HL-60 (cell line): ENCODE measurements around the gene DPP10.

Experiments
- DNase-seq, 2 experiments: peaks; one replicate each; pipeline ENCODE4 v3.0.0-alpha.2; 2010 to 2020; ENCODE audit warnings: low read depth in 1 of 2, low spot score in 1 of 2
- H3K27ac ChIP-seq: fragments of 250-450 bp; sonication (Bioruptor Pico); replicated peaks from 2 replicates; pipeline ENCODE4 v1.5.1; 2020; ENCODE audit warnings: mild to moderate bottlenecking, moderate library complexity
- H3K27me3 ChIP-seq: fragments of 250-450 bp; sonication (Bioruptor Pico); 2 replicates; pipeline ENCODE4 v1.5.1; 2021; ENCODE audit warnings: mild to moderate bottlenecking, moderate library complexity; ENCODE audit not compliant: insufficient read depth, poor library complexity, severe bottlenecking
- H3K4me3 ChIP-seq: replicated peaks from 2 replicates; pipeline ENCODE4 v1.5.1; 2011; ENCODE audit warnings: mild to moderate bottlenecking, control low read depth, low read length; ENCODE audit not compliant: insufficient read depth
- CTCF ChIP-seq: IDR thresholded peaks from one replicate; pipeline ENCODE4 v1.5.1; 2011; ENCODE audit warnings: low read length, control low read depth, inconsistent platforms; ENCODE audit not compliant: insufficient read depth
- GABPA ChIP-seq: IDR thresholded peaks from 2 replicates; pipeline ENCODE4 v1.6.1; 2012; ENCODE audit warnings: low read depth
- POLR2AphosphoS5 ChIP-seq: IDR thresholded peaks from 2 replicates; pipeline ENCODE4 v1.6.1; 2012; ENCODE audit warnings: low read depth
- REST ChIP-seq: IDR thresholded peaks from 2 replicates; pipeline ENCODE4 v1.6.1; 2012; ENCODE audit warnings: low read depth; ENCODE audit not compliant: insufficient replicate concordance
- SPI1 ChIP-seq: IDR thresholded peaks from 2 replicates; pipeline ENCODE4 v1.6.1; 2012; ENCODE audit warnings: low read depth, mild to moderate bottlenecking, borderline replicate concordance

DPP10 gene

DNA sequence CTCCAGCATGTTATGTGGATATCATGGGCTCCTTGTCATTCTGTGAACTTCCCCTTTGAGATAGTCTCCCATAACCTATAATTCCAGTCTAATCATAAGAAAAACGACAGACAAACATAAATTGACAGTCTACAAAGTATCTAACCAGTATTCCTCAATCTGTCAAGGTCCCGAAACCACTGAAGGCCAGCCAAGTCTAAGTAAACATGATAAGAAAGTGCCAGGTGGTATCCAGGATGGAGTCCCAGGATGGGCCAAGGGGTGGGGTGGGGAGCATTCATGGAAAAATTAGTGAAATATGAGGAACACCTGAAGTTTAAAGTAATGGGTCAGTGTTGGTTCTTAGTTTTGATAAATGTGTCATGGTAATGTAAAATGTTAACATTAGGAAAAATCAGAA lies 355.5 kb downstream of the DPP10 start:
- Histone ChIP-seq H3K27me3 (no peaks in the 10 kb centered on the region), H3K27ac (no peak overlapping the region), H3K4me3 (no peak overlapping the region)
- no peak for TF ChIP-seq SPI1
- no peak for TF ChIP-seq CTCF
- TF ChIP-seq REST: no peak
- no peak for TF ChIP-seq GABPA
- no peak for TF ChIP-seq POLR2AphosphoS5
- no peak for DNase-seq

DNA sequence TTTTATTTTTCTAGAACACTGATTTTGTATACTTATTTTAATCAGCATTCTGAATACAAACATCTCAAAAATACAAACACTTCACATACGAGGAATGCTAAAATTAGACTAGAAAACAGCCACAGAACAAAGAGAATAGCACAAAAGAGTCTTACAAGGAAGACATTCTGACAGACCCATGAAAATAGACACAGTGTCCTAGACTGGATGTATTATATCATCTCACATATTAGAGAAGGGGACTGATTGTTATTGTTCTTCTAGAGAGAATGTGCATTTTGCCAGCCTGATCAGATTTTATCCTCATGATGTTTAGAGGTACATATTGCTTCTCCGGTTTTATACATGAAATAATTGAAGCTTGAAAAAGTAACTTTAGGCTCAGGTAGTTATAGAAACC lies 357.9 kb downstream of the DPP10 start:
- no peak for TF ChIP-seq CTCF
- TF ChIP-seq REST: no peak
- no peak for TF ChIP-seq GABPA
- no peak for TF ChIP-seq POLR2AphosphoS5
- no peak for TF ChIP-seq SPI1
- no peak for DNase-seq
- Histone ChIP-seq H3K27ac (no peak overlapping the region), H3K4me3 (no peak overlapping the region), H3K27me3 (no peaks in the 10 kb centered on the region)

- Histone ChIP-seq H3K27me3 (no peaks in the 10 kb centered on the region), H3K27ac (no peak overlapping the region), H3K4me3 (no peak overlapping the region)
- no peak for DNase-seq
- TF ChIP-seq GABPA (no peak), SPI1 (no peak), REST (no peak), POLR2AphosphoS5 (no peak), CTCF (no peak)
Observed at GRCh38 chr2:114805195-114805594, 362.8 kb downstream of the DPP10 start.
